A549 (cell line): ENCODE data around the gene E2F1. TPM values are rescaled to one million over a fixed set of nuclear protein-coding genes. Genes with fewer than 3 reads are reported as not detected.

Experiments used
- ATAC-seq, 2 experiments: fragments of 200-7000 bp in 1 of 2; fragments of >200 bp in 1 of 2; cut with Nextera tagmentation in 1 of 2; cut with Tn5 transposase in 1 of 2; 3 replicates each; pipeline versions ENCODE4 v1.8.0 to v1.9.1; 2018 to 2020; ENCODE audit warnings: mild to moderate bottlenecking in 1 of 2, moderate library complexity in 1 of 2
- CTCF ChIA-PET: fragments of 300-600 bp; sonication (Branson Sonifier 250); formaldehyde crosslinking; extraction: SDS; loops from one replicate; lab custom pipeline; 2021; ENCODE audit warnings: antibody characterized with exemption, inconsistent platforms; lab: Yijun Ruan, JAX
- POLR2A ChIA-PET: fragments of 350-600 bp; formaldehyde crosslinking; extraction: SDS; loops from one replicate; lab custom pipeline; 2021; ENCODE audit warnings: antibody characterized with exemption, inconsistent platforms; lab: Yijun Ruan, JAX
- DNase-seq, 2 experiments: peaks; one replicate each; pipeline versions ENCODE4 v3.0.0 to v3.0.0-alpha.2; 2011 to 2016; ENCODE audit warnings: low read depth in 1 of 2, low spot score in 1 of 2
- FAIRE-seq: peaks from 2 replicates; lab custom pipeline; 2011; peaks lifted over from hg19 to GRCh38; lab: Jason Lieb, UNC
- H3K27ac ChIP-seq, 2 experiments: fragments of >200 bp; sonication (Bioruptor Twin); formaldehyde crosslinking; 3 replicates each; pipeline ENCODE4 v1.5.1; 2016 to 2017
- H3K4me1 ChIP-seq: fragments of >200 bp; sonication (Bioruptor Twin); formaldehyde crosslinking; 3 replicates; pipeline ENCODE4 v1.6.1; 2016
- H3K4me2 ChIP-seq: fragments of >200 bp; sonication (Bioruptor Twin); formaldehyde crosslinking; 3 replicates; pipeline ENCODE4 v1.6.1; 2016
- H3K4me3 ChIP-seq: fragments of >200 bp; sonication (Bioruptor Twin); formaldehyde crosslinking; 3 replicates; pipeline ENCODE4 v1.5.1; 2016
- H3K9me3 ChIP-seq: fragments of >200 bp; sonication (Bioruptor Twin); formaldehyde crosslinking; 3 replicates; pipeline ENCODE4 v1.6.1; 2016
- CBX2 ChIP-seq: fragments of 200-600 bp; sonication (generic); IDR thresholded peaks from 2 replicates; pipeline ENCODE4 v1.6.1; 2016; ENCODE audit warnings: low read depth, mild to moderate bottlenecking, borderline replicate concordance
- CHD2 ChIP-seq: fragments of 150-350 bp; IDR thresholded peaks from 2 replicates; pipeline ENCODE4 v1.6.1; 2014; ENCODE audit warnings: low read length; ENCODE audit not compliant: partially characterized antibody
- CTCF ChIP-seq: fragments of >200 bp; sonication (Bioruptor Twin); formaldehyde crosslinking; IDR thresholded peaks from 3 replicates; pipeline ENCODE4 v1.5.1; 2016
- EHF ChIP-seq: fragments of 250-450 bp; sonication (Bioruptor Pico); IDR thresholded peaks from 2 replicates; pipeline ENCODE4 v1.5.0; 2020; ENCODE audit warnings: mild to moderate bottlenecking
- EHMT2 ChIP-seq: fragments of 200-600 bp; sonication (generic); IDR thresholded peaks from 2 replicates; pipeline ENCODE4 v1.6.1; 2016; ENCODE audit warnings: antibody characterized with exemption, low read depth, mild to moderate bottlenecking, moderate library complexity
- ELK1 ChIP-seq: fragments of 150-350 bp; IDR thresholded peaks from 2 replicates; pipeline ENCODE4 v1.6.1; 2014; ENCODE audit warnings: low read depth, mild to moderate bottlenecking, low read length
- HES2 ChIP-seq: fragments of >200 bp; sonication (Bioruptor Twin); formaldehyde crosslinking; IDR thresholded peaks from 2 replicates; pipeline ENCODE4 v1.6.1; 2016
- HEYL ChIP-seq: fragments of 250-450 bp; sonication (Bioruptor Pico); IDR thresholded peaks from 2 replicates; pipeline ENCODE4 v1.8.0; 2021; ENCODE audit warnings: mild to moderate bottlenecking, moderate library complexity
- HOXA7 ChIP-seq: fragments of 250-450 bp; sonication (Bioruptor Pico); IDR thresholded peaks from 2 replicates; pipeline ENCODE4 v1.5.0; 2020; ENCODE audit warnings: mild to moderate bottlenecking, moderate library complexity
- HOXB13 ChIP-seq: fragments of 250-450 bp; sonication (Bioruptor Pico); IDR thresholded peaks from 2 replicates; pipeline ENCODE4 v1.5.0; 2020; ENCODE audit warnings: low read depth, mild to moderate bottlenecking, moderate library complexity
- JUN ChIP-seq, 2 experiments: fragments of >200 bp; sonication (Bioruptor Twin); formaldehyde crosslinking; IDR thresholded peaks; 2 replicates in 1 of 2; 3 replicates in 1 of 2; pipeline ENCODE4 v1.6.1; 2016 to 2017
- MAZ ChIP-seq: fragments of 150-350 bp; IDR thresholded peaks from 2 replicates; pipeline ENCODE4 v1.6.1; 2014; ENCODE audit warnings: antibody characterized with exemption, low read depth, low read length, borderline replicate concordance
- PBX3 ChIP-seq: IDR thresholded peaks from 2 replicates; pipeline ENCODE4 v1.6.1; 2012
- POLR2A ChIP-seq: IDR thresholded peaks from 2 replicates; pipeline ENCODE4 v1.6.1; 2012; ENCODE audit warnings: mild to moderate bottlenecking, low read length
- RARB ChIP-seq: fragments of 250-450 bp; sonication (Bioruptor Pico); IDR thresholded peaks from 2 replicates; pipeline ENCODE4 v1.8.0; 2021; ENCODE audit warnings: mild to moderate bottlenecking, moderate library complexity
- RCOR1 ChIP-seq: fragments of 150-350 bp; IDR thresholded peaks from 2 replicates; pipeline ENCODE4 v1.6.1; 2014; ENCODE audit warnings: antibody characterized with exemption, low read length, low read depth
- REST ChIP-seq: fragments of 200-600 bp; sonication (generic); IDR thresholded peaks from 2 replicates; pipeline ENCODE4 v1.6.1; 2016; ENCODE audit warnings: antibody characterized with exemption, mild to moderate bottlenecking, moderate library complexity
- RNF2 ChIP-seq: fragments of 200-600 bp; sonication (generic); IDR thresholded peaks from 2 replicates; pipeline ENCODE4 v1.6.1; 2016; ENCODE audit warnings: low read depth, mild to moderate bottlenecking, antibody characterized with exemption, moderate library complexity, borderline replicate concordance
- ZFP36 ChIP-seq: fragments of 450-650 bp; IDR thresholded peaks from 2 replicates; pipeline ENCODE4 v1.6.1; 2014; ENCODE audit warnings: borderline replicate concordance; ENCODE audit not compliant: partially characterized antibody
- ZNF302 ChIP-seq: fragments of 250-450 bp; sonication (Bioruptor Pico); IDR thresholded peaks from 2 replicates; pipeline ENCODE4 v1.9.0; 2021; ENCODE audit warnings: inconsistent platforms, mild to moderate bottlenecking, moderate library complexity
- ZSCAN20 ChIP-seq: fragments of 250-450 bp; sonication (Bioruptor Pico); IDR thresholded peaks from 2 replicates; pipeline ENCODE4 v1.8.0; 2022; ENCODE audit warnings: mild to moderate bottlenecking, moderate library complexity
- WGBS: methylation state at CpG from one replicate; pipeline ENCODE4 v1.1.6; 2017; ENCODE audit errors: missing lambda C conversion rate; 5-methylcytosine and 5-hydroxymethylcytosine counted together
- polyA plus RNA-seq, 4 experiments: library from polyadenylated mRNA; depleted of rRNA in 3 of 4; stranded (reverse); fragments of >200 nt; fragmentation: RNase III in 1 of 4; extraction: RNeasy Plus Mini Kit Qiagen cat#74134 plus additional on column Dnase treatment in 1 of 4; gene quantifications; 2 replicates in 3 of 4; 3 replicates in 1 of 4; pipeline ENCODE4 v1.2.3, GENCODE V29; 2011 to 2017

E2F1 gene
- polyA plus RNA-seq, 2 of the 4 experiments (the other 2 are of a cell fraction): 17.9 to 35.8 TPM

GRCh38 chr20:33675136-33675959 is 10.8 kb downstream of the E2F1 start:
- ATAC-seq (no peak), DNase-seq (no peak), FAIRE-seq (no peak)
- Histone ChIP-seq H3K9me3 (no peaks in the 10 kb centered on the region), H3K4me2 (peak overlapping the region; percentile 82), H3K4me1 (peaks cover 23% of the 10 kb centered on the region), H3K4me3 (peak overlapping the region; percentile 61; the same call in 1 of the 3 replicates), H3K27ac (peak overlapping the region; percentile 76 to 94; a peak in 5 of 6 replicates)
- no peak for TF ChIP-seq RARB
- no peak for TF ChIP-seq ZFP36
- no peak for TF ChIP-seq CTCF
- no peak for TF ChIP-seq JUN (IDR thresholded peaks at IDR 0.05)
- TF ChIP-seq EHF: no peak
- no peak for TF ChIP-seq CBX2
- TF ChIP-seq RCOR1: no peak
- TF ChIP-seq EHMT2: no peak
- no peak for TF ChIP-seq RNF2
- no peak for TF ChIP-seq ZSCAN20 (CRISPR knock-in tag)
- no peak for TF ChIP-seq ELK1
- no peak for TF ChIP-seq REST
- TF ChIP-seq ZNF302 (CRISPR knock-in tag): no peak
- TF ChIP-seq HOXA7 (CRISPR knock-in tag): no peak
- no peak for TF ChIP-seq HEYL
- ChIA-PET POLR2A (interaction anchor here (1.6 kb wide), 1 partner anchor 11 kb away, joined by 5 read pairs; no protein-coding TSS in a partner anchor), CTCF (interaction anchor here (0.9 to 2.6 kb wide), 3 partner anchors 10 to 117 kb away, joined by 3 to 8 read pairs (median 3); no protein-coding TSS in a partner anchor)
- WGBS: 76% methylated on average over 16 of the region's 16 CpGs

GRCh38 chr20:33674294-33675135 is 11.7 kb downstream of the E2F1 start, which contains the start of gene NECAB3:
Gene NECAB3, minus strand, starts transcription at chr20:33674428. Its CDS starts 76 bp downstream, at chr20:33674352.
- ATAC-seq: peak; percentile 82
- DNase-seq: peak; percentile 54 to 75
- WGBS: 14% methylated on average over 42 of the region's 73 CpGs
- H3K4me3 ChIP-seq: peak within 1 kb of the TSS; percentile 61
- ChIA-PET CTCF (interaction anchor here (0.9 to 2.6 kb wide), 3 partner anchors 11 to 118 kb away, joined by 3 to 8 read pairs (median 3); no protein-coding TSS in a partner anchor), POLR2A (interaction anchor here (1.5 to 1.6 kb wide), 2 partner anchors 11 kb away, joined by 3 to 5 read pairs; no protein-coding TSS in a partner anchor)
- no peaks in the 10 kb centered on the region for H3K9me3 ChIP-seq
- peak within 1 kb of the TSS; percentile 82 for H3K4me2 ChIP-seq
- no peak for FAIRE-seq
- peak within 1 kb of the TSS; percentile 76 to 94 for H3K27ac ChIP-seq
- peaks cover 23% of the 10 kb centered on the region for H3K4me1 ChIP-seq
- TF ChIP-seq POLR2A (peak; percentile 86), REST (no peak), CHD2 (no peak), EHF (no peak), RARB (no peak; the same call in 1 of the 2 replicates), HES2 (no peak), PBX3 (peak; percentile 54; the same call in 1 of the 2 replicates), HOXB13 (CRISPR knock-in tag) (no peak), MAZ (no peak)
